A673 (cell line): ENCODE measurements around the gene SERPINF2.
"Not testable (repeated sequence)": the region's sequence is repeated elsewhere in the genome, so short reads cannot be mapped to it uniquely, and the experiment has no call there.

Experiments used
- EZH2 ChIP-seq: fragments of 200-600 bp; sonication (generic); IDR thresholded peaks from 2 replicates; pipeline ENCODE4 v1.6.1; 2017; ENCODE audit warnings: borderline replicate concordance, low read depth, mild to moderate bottlenecking, mixed read lengths, antibody characterized with exemption, low read length; ENCODE audit not compliant: poor library complexity, severe bottlenecking
- TF ChIP-seq, protein P1 (sequence below): fragments of 300-800, 200-600 bp; sonication (generic); conservative IDR thresholded peaks from 2 replicates; pipeline ENCODE4 v1.5.1; 2017; ENCODE audit warnings: low read depth, mild to moderate bottlenecking, antibody characterized with exemption, low read length, moderate library complexity, mixed read lengths

DNA sequence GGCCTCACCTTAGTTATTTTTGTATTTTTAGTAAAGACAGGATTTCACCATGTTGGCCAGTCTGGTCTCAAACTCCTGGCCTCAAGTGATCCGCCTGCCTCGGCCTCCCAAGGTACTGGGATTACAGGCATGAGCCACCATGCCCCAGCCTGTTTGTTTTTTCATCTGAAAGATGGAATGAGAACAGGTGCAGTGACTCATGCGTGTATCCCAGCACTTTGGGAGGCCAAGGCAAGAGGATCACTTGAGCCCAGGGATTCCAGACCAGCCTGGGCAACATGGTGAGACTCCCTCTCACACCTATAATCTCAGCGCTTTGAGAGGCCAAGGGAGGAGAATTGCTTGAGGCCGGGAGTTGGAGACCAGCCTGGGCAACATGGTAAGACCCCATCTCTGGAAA, 42.8 kb upstream of the SERPINF2 start:
- TF ChIP-seq, protein P1, sequence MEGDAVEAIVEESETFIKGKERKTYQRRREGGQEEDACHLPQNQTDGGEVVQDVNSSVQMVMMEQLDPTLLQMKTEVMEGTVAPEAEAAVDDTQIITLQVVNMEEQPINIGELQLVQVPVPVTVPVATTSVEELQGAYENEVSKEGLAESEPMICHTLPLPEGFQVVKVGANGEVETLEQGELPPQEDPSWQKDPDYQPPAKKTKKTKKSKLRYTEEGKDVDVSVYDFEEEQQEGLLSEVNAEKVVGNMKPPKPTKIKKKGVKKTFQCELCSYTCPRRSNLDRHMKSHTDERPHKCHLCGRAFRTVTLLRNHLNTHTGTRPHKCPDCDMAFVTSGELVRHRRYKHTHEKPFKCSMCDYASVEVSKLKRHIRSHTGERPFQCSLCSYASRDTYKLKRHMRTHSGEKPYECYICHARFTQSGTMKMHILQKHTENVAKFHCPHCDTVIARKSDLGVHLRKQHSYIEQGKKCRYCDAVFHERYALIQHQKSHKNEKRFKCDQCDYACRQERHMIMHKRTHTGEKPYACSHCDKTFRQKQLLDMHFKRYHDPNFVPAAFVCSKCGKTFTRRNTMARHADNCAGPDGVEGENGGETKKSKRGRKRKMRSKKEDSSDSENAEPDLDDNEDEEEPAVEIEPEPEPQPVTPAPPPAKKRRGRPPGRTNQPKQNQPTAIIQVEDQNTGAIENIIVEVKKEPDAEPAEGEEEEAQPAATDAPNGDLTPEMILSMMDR, result not testable (repeated sequence)
- TF ChIP-seq EZH2, result not testable (repeated sequence)
